Natural killer cell (primary cell): Measurements from ENCODE around the gene WDFY3. TPM values are rescaled to one million over a fixed set of nuclear protein-coding genes. Genes with fewer than 3 reads are reported as not detected.

ENCODE experiments used
- ATAC-seq, 3 donors: fragments of 150-1000 bp in 2 of 3; fragments of 200-7000 bp in 1 of 3; cut with Tn5 transposase; 1 replicate in 1 of 3; 2 replicates in 2 of 3; pipeline ENCODE4 v1.10.0; 2021; ENCODE audit warnings: mild to moderate bottlenecking in 2 of 3, moderate library complexity in 2 of 3
- DNase-seq, 2 donors: peaks; one replicate each; pipeline versions ENCODE4 v3.0.0 to v3.0.0-alpha.2; 2013 to 2021; ENCODE audit warnings: mixed read lengths in 1 of 2
- H3K27ac ChIP-seq: one replicate; pipeline ENCODE4 v1.5.1; 2013; ENCODE audit warnings: mild to moderate bottlenecking, low read length
- H3K27me3 ChIP-seq: one replicate; pipeline ENCODE4 v1.6.1; 2013; ENCODE audit warnings: low read length; ENCODE audit not compliant: control insufficient read depth, insufficient read depth
- H3K36me3 ChIP-seq: one replicate; pipeline ENCODE4 v1.6.1; 2013; ENCODE audit warnings: low read length; ENCODE audit not compliant: control insufficient read depth, insufficient read depth
- H3K4me1 ChIP-seq: one replicate; pipeline ENCODE4 v1.6.1; 2013; ENCODE audit warnings: low read length; ENCODE audit not compliant: control insufficient read depth, insufficient read depth
- H3K4me3 ChIP-seq: one replicate; pipeline ENCODE4 v1.5.1; 2013; ENCODE audit warnings: low read length
- H3K9me3 ChIP-seq: one replicate; pipeline ENCODE4 v1.6.1; 2013; ENCODE audit warnings: low read length; ENCODE audit not compliant: control insufficient read depth, insufficient read depth
- H3K27ac Mint-ChIP-seq, 2 donors: one replicate each; pipeline ENCODE4 v1.8.0; 2022; ENCODE audit warnings: mild to moderate bottlenecking in 2 of 2, mixed read lengths in 2 of 2, moderate library complexity in 1 of 2
- H3K27me3 Mint-ChIP-seq, 2 donors: one replicate each; pipeline ENCODE4 v1.8.0; 2022; ENCODE audit warnings: low read depth in 2 of 2, mixed read lengths in 2 of 2
- H3K36me3 Mint-ChIP-seq: one replicate; pipeline ENCODE4 v1.8.0; 2022; ENCODE audit warnings: mixed read lengths
- H3K4me1 Mint-ChIP-seq, 2 donors: one replicate each; pipeline ENCODE4 v1.8.0; 2022; ENCODE audit warnings: mixed read lengths in 2 of 2
- H3K4me3 Mint-ChIP-seq: one replicate; pipeline ENCODE4 v1.8.0; 2022; ENCODE audit warnings: mild to moderate bottlenecking, moderate library complexity, mixed read lengths
- H3K9me3 Mint-ChIP-seq, 2 donors: one replicate each; pipeline ENCODE4 v1.8.0; 2022; ENCODE audit warnings: mixed read lengths in 2 of 2
- CTCF ChIP-seq: fragments of 200-600 bp; IDR thresholded peaks from one replicate; pipeline ENCODE4 v1.8.0; 2022; ENCODE audit warnings: antibody characterized with exemption
- WGBS: methylation state at CpG from one replicate; pipeline ENCODE4 v1.1.7; 2013; ENCODE audit warnings: missing lambda C conversion rate; ENCODE audit not compliant: insufficient coverage; 5-methylcytosine and 5-hydroxymethylcytosine counted together
- intact Hi-C: fragments of 100-400 bp; cut with micrococcal nuclease; formaldehyde crosslinking; loops from one replicate; pipeline ENCODE4 v1.14.2; 2022
- total RNA-seq, 4 donors: library from RNA; stranded (reverse); fragments of 120-200 nt in 1 of 4; gene quantifications; one replicate each; pipeline versions ENCODE4 v1.2.3 to v1.2.4, GENCODE V29; 2013 to 2022

The WDFY3 gene
- total RNA-seq, 3 donors from 2014 or later (not counting 1 experiment from before 2014, with no cell fraction given): 2.5 to 7.2 (median 6.0) TPM

GRCh38 chr4:84925558-84925957, 40.9 kb downstream of the WDFY3 start:
- ATAC-seq (no peak), DNase-seq (no peak)
- Mint-ChIP-seq H3K9me3 (peaks cover 2 to 4% of the 10 kb centered on the region in 2 donors), H3K4me3 (no peak overlapping the region), H3K27ac (no peak overlapping the region), H3K36me3 (no peaks in the 10 kb centered on the region), H3K4me1 (no peaks in the 10 kb centered on the region), H3K27me3 (no peaks in the 10 kb centered on the region)
- TF ChIP-seq CTCF: no peak
- no peaks in the 10 kb centered on the region for H3K36me3 ChIP-seq
- intact Hi-C loops: no loop called here
- no peak overlapping the region for H3K27ac ChIP-seq
- no CpG with 5 or more reads among the region's 1 CpG for WGBS
- H3K9me3 ChIP-seq: no peaks in the 10 kb centered on the region
- H3K4me1 ChIP-seq: no peaks in the 10 kb centered on the region
- H3K4me3 ChIP-seq: no peak overlapping the region
- H3K27me3 ChIP-seq: no peaks in the 10 kb centered on the region

GRCh38 chr4:84924434-84924833, 42.1 kb downstream of the WDFY3 start:
- ATAC-seq (no peak), DNase-seq (no peak)
- no peak overlapping the region for H3K4me3 ChIP-seq
- no peak overlapping the region for H3K27ac ChIP-seq
- Mint-ChIP-seq H3K36me3 (no peaks in the 10 kb centered on the region), H3K27me3 (no peaks in the 10 kb centered on the region), H3K4me3 (no peak overlapping the region), H3K4me1 (no peaks in the 10 kb centered on the region), H3K9me3 (peaks cover 2 to 4% of the 10 kb centered on the region in 2 donors), H3K27ac (no peak overlapping the region)
- intact Hi-C loops: no loop called here
- 57% methylated on average over 1 of the region's 1 CpG for WGBS
- no peak for TF ChIP-seq CTCF
- H3K4me1 ChIP-seq: no peaks in the 10 kb centered on the region
- no peaks in the 10 kb centered on the region for H3K27me3 ChIP-seq
- H3K9me3 ChIP-seq: no peaks in the 10 kb centered on the region
- H3K36me3 ChIP-seq: no peaks in the 10 kb centered on the region

- no peaks in the 10 kb centered on the region for H3K4me1 ChIP-seq
- H3K27ac Mint-ChIP-seq: no peak overlapping the region
- no peaks in the 10 kb centered on the region for H3K9me3 ChIP-seq
- no peak overlapping the region for H3K27ac ChIP-seq
- no peaks in the 10 kb centered on the region for H3K27me3 ChIP-seq
- no peak overlapping the region for H3K4me3 Mint-ChIP-seq
- no peak overlapping the region for H3K4me3 ChIP-seq
- no peaks in the 10 kb centered on the region for H3K4me1 Mint-ChIP-seq
- peaks cover 2 to 10% of the 10 kb centered on the region in 2 donors for H3K9me3 Mint-ChIP-seq
- H3K27me3 Mint-ChIP-seq: no peaks in the 10 kb centered on the region
- no peaks in the 10 kb centered on the region for H3K36me3 Mint-ChIP-seq
- ATAC-seq (no peak), DNase-seq (no peak)
- 88% methylated on average over 3 of the region's 3 CpGs for WGBS
- H3K36me3 ChIP-seq: no peaks in the 10 kb centered on the region
- intact Hi-C loops: no loop called here
- no peak for TF ChIP-seq CTCF
Observed at GRCh38 chr4:84920617-84921016, 45.9 kb downstream of the WDFY3 start.

- 100% methylated on average over 1 of the region's 3 CpGs for WGBS
Observed at GRCh38 chr4:84917869-84918600, 48.5 kb downstream of the WDFY3 start.

More at GRCh38 chr4:84917869-84918600, 48.5 kb downstream of the WDFY3 start:
- Mint-ChIP-seq H3K4me3 (no peak overlapping the region), H3K27ac (no peak overlapping the region), H3K9me3 (peaks cover 2 to 12% of the 10 kb centered on the region in 2 donors), H3K4me1 (no peaks in the 10 kb centered on the region), H3K36me3 (no peaks in the 10 kb centered on the region), H3K27me3 (no peaks in the 10 kb centered on the region)
- H3K36me3 ChIP-seq: no peaks in the 10 kb centered on the region
- H3K4me1 ChIP-seq: no peaks in the 10 kb centered on the region
- intact Hi-C loops: no loop called here
- no peak for ATAC-seq
- TF ChIP-seq CTCF: no peak
- no peak overlapping the region for H3K4me3 ChIP-seq
- no peak for DNase-seq
- H3K27me3 ChIP-seq: no peaks in the 10 kb centered on the region
- no peak overlapping the region for H3K27ac ChIP-seq
- H3K9me3 ChIP-seq: no peaks in the 10 kb centered on the region
